GM18498 (cell line): ENCODE data around the gene ANKRD23.
"Not testable (repeated sequence)": the region's sequence is repeated elsewhere in the genome, so short reads cannot be mapped to it uniquely, and the experiment has no call there.

Experiments used
- ATAC-seq: cut with Tn5 transposase; IDR thresholded peaks from one replicate; pipeline ENCODE4 v1.9.1; 2021; ENCODE audit warnings: mild to moderate bottlenecking, moderate library complexity; ENCODE audit not compliant: unreplicated experiment

Gene ANKRD23

DNA sequence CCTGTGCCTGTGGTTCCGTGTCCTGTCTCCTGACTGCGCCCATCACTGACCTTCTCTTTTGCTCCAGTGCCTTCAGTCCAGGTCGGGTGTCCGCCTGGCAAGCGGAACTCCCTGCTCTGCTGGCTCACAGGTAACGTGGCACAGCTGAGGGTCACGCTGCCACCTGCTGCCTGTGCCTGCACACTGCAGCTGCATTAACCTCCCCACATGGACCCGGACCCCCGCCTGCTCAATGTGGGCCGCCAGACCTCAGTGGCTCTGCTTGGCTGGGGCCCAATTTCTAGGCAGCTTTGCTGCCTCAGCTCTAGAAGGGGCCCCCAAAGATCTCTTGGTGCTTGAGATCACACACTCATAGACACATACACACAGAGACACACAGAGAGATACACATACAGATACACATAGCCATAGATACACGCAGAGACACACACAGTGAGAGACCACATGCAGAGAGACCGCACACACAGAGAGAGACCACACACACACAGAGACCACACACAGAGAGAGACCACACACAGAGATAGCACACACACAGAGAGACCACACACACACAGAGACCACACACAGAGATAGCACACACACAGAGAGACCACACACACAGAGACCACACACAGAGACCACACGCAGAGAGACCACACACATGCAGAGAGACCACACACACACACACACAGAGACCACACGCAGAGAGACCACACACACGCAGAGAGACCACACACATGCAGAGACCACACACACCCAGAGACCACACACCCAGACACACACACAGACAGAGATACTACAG is 42.6 kb downstream of the ANKRD23 start:
- peak; percentile 91 for ATAC-seq

DNA sequence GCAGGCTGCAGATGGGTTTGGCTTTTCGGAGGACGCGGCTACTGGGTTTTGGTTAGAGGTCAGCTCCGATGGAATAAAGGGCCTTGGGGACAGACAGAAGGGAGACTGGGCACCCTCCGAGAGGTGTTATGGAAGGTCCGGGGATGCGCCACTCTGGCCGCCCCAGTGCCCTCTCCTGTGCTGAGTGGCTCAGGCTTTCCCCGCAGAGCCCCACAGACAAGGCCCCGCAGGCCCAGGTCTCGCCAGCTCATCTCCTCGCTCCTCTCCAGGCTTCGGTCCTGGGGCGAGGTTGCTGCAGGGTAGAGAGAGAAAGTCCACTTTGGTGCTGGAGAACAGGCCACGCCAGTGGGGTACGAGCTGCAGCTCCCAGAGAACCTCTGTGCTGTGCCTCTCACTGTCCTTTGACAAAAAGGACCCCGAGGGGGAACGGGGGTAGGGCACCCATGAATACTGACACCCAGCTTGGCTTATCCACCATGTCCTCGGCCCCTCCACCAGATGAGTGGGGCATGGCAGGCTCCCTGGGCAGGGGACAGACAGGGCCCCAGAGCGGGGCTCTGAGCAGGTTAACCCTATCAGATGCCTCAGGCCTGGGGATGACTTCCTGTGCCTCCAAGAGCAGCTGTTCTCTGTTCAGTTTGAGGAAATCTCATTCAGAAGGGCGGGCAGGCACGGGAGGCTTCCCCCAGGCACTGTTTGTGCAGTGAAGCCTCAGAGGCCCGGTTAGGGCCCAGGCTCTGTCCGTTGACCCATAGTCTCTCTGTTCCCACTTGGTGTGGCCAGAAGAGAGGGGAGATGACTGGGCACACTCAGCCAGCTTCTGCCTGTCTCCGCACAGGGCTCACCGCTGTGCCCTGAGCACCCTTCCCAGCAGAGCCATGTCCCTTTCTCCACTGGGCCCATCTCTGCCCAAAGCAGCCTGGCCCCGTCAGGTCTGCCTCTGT is 43.5 kb downstream of the ANKRD23 start:
- ATAC-seq: peak; percentile 22

DNA sequence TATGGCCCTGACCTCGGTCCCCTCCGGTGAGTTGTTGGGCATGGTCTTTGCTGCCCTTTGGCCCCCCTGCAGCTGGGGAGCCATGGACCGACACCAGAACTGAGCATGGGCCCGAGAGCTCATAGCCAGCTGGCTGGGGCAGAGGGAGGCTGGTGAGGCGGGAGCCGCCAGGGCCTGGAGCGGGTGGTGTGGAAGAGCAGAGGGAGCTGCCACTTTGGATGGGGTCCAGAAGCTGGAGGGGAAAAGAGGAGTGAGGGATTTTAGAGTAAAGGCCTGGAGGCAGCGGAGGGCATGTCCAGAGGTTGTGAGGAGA is 44.2 kb downstream of the ANKRD23 start:
- ATAC-seq: no peak

DNA sequence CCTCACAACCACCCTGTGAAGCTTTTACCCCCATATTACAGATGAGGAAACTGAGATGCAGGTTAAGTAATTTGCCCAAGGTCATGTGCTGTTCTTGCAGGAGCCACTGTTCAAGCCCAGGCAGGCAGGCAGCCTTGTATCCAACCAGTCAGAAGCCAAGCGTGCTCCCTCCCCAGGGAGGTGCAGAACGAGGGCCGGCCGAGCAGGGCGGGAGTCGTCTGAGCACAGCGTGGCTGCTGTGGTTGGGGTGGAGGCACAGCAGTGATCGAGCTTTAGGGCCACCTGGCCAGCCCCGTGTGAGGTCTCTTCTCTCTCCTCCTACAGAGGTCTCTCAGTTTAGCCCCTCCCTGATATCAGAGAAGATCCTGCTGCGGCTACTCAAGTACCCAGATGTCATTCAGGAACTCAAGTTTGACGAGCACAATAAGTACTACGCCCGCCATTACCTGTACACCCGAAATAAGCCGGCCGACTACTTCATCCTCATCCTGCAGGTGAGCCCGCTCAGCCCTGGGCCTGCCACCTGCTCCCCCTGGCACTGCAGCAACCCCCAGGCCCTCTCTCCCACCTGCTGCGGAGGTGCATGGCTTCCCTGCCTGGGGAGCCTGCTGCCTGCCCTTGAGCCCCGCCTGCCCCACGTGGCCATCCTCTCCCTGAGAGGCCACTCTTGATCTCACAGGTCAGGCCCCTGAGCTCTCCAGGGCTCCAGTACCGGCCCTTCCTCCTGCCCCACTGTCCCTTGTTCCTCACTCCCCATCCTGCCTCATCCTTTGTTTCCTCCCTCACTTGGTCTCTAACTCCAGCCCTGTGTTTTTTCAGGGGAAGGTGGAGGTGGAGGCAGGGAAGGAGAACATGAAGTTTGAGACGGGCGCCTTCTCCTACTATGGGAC is 44.8 kb downstream of the ANKRD23 start:
- no peak for ATAC-seq

DNA sequence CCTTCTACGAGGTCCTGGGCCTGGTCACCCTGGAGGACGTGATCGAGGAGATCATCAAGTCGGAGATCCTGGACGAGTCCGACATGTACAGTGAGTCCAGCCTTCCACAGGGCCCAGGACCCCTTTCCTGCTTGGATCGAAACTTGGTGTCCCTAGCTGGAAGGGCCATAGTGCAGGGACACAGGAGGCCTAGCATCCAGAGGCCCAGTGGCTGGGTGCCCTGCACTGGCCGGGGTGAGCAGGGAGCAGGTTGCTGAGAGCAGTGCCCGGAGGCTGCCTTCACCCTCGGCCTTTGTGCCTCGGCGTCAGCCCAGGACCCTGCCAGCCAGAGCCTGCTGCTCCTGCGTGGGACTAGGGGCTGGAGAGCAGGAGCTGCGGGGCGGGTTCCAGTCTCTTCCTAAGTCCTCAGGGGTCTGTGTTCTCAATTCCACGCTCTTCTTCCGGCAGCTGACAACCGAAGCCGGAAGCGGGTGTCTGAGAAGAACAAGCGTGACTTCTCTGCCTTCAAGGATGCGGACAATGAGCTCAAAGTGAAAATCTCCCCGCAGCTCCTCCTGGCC is 46.7 kb downstream of the ANKRD23 start:
- ATAC-seq: no peak

DNA sequence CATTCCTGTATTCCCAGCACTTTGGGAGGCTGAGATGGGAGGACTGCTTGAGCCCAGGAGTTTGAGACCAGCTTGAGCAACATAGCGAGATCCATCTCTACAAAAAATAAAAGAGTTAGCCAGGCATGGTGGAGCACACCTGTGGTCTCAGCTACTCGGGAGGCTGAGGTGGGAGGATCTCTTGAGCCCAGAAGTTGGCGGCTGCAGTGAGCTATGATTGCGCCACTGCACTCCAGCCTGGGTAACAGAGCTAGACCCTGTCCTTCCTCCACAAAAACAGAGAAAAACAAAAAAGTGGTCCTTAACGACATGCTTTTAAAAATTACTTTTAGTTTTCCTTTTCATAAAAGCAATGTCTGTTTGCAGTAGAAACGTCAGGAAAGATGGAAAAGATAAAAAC is 47.3 kb downstream of the ANKRD23 start:
- ATAC-seq: not testable (repeated sequence)

DNA sequence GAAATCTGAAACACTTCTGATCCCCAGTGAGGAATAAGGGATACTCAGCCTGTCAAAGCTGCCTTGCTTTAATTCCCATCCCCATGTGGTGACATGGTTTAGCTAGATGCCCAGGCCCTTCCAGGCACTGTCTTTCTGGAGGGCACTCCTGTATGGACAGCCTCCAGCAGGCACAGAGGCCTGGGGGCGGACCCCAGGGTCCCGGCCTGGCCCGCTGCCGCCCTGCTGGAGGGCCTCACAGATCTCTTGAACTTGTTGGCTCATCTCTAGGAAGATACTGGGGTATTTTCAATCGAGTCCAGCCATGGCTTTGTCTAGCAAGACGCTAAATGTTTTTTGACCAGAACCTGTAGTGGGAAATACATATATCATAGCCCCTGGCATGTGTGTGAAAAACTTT is 48.7 kb downstream of the ANKRD23 start:
- no peak for ATAC-seq

DNA sequence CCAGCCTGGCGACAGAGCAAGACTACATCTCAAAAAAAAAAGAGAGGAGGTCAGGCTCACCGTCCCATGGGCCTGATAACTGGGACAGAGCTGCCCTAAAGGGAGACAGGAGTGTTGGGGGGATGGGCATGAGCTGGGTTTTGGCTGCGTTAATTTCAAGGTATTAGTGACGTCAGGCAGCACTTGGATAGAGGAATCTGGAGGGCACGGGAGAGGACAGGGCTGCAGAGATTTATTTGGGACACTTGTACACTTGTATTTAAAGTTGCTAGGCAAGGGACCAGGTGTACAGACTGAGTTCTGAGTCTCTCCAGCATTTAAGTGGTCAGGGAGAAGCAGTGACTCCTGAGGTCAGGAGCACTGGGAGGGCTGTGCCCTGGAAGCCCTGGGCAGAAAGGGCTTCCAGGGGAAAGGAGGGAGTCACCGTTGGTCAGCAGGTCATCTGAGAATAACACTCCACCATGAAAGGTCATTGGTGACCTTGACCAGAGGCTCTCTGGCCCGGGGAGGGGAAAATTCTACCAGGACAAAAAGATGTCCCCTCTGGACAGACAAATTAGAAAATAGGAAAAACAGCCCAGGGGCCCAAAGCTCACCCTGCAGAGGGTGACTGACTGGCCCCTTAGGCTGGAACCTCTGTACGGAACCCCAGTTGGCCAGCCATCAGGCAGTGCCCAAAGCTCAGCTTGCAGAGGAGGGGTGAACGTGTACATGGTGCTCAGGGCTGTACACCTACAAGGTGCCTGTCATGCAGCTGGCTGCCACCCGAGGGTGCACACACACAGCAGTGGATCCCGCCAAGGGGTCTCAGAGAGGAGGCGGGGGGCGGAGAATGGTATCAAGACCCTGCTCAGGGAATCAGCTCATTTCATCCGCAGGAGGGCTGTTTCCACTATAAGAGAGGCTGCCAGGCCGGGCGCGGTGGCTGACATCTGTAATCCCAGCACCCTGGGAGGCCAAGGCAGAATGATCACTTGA is 50.8 kb downstream of the ANKRD23 start:
- ATAC-seq: no peak

DNA sequence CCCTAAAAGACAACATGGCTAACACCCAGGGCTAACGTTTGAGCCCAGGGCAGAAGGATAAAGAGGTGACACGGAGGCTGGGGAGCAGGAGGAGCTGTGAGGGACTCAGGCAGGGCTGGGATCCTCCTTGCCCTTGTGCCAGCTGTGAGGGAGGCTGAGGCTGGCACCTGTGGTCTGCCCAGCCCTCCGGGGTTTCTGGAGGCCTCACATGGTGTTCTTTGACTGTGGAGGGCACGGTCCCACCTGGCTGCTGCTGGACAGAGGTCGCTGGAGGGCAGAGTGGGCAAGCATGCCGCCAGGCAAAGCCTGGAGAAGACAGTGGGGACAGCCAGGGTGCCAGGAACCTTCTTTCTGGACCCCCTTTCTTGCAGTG is 54.6 kb downstream of the ANKRD23 start:
- ATAC-seq: no peak

DNA sequence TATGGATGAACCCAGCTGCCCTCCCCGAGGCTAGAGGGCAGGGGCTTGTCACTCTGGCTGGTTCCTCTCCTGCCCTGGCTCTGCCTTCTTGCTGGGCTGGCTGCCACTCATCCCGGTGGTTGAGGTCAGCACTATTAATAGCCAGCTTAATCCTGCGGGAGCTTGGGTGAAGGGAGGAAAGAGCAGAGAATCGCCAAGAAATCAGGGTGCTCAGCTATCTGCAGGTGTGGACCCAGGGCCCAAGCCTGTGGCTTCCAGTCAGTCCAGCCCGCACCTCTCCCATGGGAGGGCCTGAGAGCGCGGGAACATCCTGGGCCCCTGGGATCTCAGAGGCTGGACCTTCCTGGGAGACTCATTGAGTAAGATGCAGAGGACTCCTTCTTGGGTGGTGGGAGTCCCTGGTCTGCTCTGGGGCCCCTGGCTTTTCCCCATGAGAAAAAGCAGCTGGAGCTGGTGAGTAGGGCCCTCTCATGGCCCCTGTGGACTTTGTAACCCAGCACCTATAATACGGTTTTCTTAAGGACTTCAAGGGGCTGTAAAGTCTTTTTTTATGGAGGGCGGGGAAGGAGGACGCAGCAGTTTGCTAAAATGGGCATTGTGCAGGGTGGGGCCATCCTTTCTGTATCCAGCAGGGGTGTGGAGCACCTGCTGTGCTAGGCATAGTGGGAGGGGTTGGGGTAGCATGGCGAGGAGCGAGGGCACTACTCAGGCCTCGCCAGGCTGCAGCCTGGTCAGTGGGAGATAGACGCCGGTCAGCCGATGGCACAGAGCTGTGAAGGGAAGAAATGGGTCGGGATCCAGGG is 55.2 kb downstream of the ANKRD23 start:
- ATAC-seq: no peak
